Effector CD8-positive, alpha-beta T cell (primary cell): Measurements from ENCODE around the gene ALG12.

Source experiments
- DNase-seq: peaks from one replicate; lab custom pipeline; 2025; lab: John Stamatoyannopoulos, UW

Gene ALG12

DNA sequence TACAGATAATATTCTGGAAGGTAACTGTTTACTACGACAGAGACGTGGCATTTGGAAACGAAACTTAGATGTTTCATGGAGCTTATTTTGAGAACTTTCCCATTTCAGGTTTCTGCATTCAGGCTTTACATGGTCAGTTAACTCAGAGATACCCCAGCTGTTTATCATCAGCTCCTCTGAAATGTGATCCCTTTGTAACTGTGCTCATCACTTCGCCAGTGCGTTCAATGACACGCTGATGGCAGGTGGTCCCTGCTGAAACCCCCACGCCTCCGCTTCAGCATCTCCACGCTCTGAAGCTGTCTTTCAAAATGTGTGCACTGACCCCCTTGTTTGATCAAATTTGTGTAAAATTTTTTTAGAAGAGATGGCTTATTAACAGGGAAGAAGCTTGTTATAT, 30.5 kb downstream of the ALG12 start:
- no peak for DNase-seq

DNA sequence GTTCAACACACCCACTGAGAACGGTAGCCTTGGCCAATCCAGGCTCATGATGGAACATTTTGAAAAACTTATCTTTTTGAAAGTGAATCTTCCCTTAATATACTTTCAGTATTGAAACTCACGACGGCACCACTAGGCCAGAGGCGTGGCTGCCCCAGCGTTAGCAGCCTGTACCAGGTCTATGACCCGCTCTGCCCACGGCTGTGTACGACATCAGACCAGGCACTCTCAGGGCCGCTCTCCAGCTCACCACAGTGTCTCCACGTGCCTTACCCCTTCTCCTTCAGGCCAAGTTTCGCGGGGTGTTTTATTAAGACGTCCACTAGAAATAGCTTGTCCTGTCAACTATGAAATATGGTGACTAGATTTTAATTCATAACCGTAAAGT, 31.2 kb downstream of the ALG12 start:
- DNase-seq: no peak

DNA sequence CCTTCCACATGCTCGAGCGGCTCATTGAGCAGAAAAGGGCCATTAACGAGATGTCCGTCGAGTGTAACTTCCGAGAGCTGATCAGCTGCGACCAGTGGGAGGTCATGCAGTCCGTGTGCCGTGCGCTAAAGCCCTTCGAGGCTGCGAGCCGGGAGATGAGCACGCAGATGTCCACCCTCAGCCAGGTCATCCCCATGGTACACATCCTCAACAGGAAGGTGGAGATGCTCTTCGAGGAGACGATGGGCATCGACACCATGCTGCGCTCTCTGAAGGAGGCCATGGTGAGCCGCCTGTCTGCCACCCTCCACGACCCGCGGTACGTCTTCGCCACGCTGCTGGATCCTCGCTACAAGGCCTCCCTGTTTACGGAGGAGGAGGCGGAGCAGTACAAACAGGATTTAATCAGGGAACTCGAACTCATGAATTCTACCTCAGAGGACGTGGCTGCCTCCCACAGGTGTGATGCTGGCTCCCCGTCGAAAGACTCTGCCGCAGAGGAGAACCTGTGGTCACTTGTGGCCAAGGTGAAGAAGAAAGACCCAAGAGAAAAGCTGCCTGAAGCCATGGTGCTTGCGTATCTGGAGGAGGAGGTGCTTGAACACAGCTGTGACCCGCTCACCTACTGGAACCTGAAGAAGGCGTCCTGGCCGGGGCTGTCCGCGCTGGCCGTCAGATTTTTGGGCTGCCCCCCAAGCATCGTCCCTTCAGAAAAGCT, 31.7 kb downstream of the ALG12 start:
- DNase-seq: no peak

DNA sequence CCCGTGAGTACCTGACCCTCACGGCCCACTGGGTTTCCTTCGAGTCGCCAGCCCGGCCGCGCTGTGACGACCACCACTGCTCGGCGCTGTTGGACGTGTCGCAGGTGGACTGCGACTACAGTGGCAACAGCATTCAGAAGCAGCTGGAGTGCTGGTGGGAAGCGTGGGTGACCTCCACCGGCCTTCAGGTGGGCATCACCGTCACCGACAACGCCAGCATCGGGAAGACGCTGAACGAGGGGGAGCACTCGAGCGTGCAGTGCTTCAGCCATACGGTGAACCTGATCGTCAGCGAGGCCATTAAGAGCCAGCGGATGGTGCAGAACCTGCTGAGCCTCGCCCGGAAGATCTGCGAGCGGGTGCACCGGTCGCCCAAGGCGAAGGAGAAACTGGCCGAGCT, 32.4 kb downstream of the ALG12 start:
- DNase-seq: no peak

DNA sequence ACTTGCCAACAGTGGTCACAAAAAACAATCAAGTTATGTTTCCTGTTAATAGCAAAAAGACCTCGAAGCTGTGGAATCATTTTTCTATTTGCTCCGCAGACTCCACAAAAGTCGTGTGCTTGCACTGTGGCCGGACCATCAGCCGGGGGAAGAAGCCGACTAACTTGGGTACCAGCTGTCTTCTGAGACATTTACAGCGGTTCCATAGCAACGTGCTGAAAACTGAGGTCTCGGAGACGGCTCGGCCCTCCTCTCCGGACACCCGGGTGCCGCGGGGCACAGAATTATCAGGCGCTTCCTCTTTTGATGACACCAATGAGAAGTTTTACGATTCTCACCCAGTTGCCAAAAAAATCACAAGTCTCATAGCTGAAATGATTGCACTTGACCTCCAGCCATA, 33.0 kb downstream of the ALG12 start:
- DNase-seq: no peak

DNA sequence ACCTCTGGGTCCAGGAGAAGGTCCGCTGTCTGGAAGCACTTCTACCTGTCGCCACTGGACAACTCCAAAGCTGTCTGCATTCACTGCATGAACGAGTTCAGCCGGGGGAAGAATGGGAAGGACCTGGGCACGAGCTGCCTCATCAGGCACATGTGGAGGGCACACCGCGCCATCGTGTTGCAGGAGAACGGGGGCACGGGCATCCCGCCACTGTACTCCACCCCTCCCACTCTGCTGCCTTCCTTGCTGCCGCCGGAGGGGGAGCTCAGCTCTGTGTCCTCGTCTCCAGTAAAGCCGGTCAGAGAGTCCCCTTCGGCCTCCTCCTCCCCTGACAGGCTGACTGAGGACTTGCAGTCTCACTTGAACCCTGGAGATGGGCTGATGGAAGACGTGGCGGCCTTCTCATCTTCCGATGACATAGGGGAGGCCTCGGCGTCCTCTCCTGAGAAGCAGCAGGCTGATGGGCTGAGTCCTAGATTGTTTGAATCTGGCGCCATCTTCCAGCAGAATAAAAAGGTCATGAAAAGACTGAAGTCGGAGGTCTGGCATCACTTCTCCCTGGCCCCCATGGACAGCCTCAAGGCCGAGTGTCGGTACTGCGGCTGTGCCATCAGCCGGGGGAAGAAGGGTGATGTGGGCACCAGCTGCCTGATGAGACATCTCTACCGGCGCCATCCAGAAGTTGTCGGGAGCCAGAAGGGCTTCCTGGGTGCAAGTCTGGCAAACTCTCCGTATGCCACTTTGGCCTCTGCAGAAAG, 33.6 kb downstream of the ALG12 start:
- no peak for DNase-seq

DNA sequence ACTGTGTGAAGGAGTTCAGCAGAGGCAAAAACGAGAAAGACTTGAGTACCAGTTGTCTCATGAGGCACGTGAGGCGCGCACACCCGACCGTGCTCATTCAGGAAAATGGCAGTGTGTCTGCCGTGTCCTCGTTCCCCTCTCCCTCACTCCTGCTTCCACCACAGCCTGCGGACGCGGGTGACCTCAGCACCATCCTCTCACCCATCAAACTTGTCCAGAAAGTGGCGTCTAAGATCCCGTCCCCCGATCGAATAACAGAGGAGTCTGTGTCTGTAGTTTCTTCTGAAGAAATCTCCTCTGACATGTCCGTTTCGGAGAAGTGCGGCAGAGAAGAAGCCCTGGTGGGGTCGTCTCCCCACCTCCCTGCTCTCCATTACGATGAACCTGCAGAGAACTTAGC, 34.2 kb downstream of the ALG12 start:
- DNase-seq: no peak

DNA sequence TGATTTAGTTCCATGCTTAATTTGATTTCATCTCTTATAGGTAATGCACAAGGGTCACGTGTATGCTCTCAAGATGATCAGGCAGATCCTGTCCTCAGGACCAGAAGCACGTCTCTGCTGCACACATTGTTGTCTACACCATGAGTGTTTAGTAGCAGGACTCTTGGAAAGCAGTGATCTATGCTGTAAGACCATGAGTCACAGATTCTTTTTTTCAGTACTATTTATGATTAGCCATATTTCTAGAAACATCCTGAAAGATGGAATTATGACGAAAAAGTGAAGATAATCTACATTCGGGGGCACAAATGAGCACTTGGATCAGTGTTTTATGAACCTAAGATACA, 35.0 kb downstream of the ALG12 start:
- DNase-seq: no peak

DNA sequence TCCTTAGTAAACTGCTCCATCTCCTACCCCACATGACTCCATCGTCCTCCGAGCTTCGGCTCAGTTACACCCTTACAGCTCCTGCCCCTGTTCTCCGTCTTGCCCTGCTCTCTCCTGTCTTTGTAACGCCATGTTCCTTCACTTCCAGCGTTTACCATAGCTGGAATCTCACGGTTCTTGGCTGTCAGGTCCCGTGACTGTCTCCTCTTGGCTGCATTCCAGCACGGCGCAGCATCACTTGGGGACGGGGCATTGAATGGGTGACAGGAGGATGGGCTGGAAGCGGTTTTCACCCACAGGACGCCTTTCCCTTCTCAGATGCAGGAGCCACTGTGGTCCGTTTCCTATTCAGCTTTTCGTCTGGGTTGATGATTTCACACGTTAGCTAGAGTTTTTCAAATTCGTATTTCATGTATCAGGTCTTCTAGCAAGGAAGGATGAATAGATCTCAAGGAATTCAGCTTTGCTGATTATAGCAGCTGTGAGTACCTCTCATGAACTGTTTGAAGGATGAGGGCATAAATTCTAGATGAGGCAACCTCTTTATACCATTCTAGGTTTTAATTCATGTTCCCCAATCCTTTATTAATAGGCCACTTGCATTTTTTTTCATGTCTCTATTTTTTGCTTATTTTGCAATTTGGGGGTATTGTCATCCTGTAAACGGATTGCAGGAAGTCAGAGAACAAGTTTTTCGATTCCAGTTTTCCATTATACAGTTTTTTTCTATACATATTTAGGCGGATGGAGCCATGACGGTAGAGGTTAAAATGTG, 35.5 kb downstream of the ALG12 start:
- DNase-seq: no peak

DNA sequence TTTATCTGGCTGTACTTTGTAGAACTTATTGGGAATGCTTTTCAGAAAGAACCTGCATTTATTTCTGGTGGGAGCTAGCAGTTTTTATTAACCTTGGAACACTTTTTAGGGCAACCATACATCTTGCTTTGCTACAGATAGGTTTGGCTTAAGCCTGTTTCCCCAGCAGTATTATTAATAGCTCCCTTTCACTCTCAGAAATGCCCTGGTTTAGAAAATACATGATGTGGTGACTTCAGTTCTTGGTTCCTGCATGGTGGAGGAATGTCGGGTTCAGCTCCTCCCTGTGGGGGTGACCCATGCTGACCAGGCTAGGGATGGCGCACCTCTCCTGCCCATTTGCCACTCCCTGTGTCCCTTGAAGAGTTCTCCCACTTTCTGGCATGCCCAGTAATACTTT, 36.4 kb downstream of the ALG12 start:
- DNase-seq: no peak

DNA sequence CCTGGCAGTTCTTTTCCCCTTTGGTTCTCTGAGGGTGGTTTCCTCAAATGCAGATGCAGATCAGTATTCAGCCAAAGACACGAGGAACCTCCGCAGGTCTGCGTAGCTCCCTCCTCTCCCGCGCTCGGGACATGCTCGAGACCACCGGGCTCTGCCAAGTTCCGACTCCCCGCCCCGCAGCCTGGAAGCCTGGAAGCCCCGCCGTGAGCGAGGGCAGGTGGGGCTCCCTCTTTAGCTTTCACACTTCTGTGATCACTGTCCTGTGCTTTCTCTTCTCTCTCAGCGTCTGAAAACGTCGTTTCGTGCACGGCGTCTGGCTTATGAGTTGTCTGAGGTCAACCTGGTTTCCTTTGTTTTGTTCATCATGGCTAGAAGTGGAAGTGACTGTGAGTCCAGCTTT, 38.0 kb downstream of the ALG12 start:
- DNase-seq: no peak

DNA sequence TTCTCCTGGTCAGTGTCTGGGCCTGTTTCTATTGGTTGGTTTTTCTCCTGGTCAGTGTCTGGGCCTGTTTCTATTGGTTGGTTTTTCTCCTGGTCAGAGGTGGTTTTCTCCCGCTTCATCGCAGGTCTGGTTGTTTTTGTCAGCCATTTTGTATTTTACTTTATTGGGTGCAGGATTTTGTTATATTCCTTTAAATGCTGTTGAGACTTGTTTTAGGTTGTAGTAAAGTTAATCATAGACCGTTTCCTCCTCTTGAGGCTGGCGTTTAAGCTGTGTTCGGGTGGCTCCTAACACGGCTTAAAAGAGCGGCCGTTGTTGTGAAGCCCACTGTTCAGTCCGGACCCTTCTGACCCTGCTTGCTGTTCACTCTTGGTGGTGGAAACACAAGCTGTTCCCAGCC, 38.4 kb downstream of the ALG12 start:
- DNase-seq: no peak

DNA sequence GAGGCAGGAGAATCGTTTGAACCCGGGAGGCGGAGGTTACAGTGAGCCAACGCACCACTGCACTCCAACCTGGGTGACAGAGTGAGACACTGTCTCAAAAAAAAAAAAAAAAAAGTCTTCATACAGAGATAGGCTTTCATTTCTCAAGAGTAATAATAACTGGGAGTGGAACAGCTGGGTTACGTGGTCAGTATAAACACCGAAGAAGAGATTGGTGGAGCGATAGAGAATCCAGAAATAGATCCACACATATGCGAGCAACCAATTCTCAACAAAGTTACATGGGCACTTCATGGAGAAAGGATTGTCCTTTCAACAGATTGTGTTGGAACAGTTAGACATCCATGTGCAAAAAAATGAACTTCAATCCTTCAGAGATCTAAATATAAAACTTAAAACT, 40.0 kb downstream of the ALG12 start:
- DNase-seq: no peak

DNA sequence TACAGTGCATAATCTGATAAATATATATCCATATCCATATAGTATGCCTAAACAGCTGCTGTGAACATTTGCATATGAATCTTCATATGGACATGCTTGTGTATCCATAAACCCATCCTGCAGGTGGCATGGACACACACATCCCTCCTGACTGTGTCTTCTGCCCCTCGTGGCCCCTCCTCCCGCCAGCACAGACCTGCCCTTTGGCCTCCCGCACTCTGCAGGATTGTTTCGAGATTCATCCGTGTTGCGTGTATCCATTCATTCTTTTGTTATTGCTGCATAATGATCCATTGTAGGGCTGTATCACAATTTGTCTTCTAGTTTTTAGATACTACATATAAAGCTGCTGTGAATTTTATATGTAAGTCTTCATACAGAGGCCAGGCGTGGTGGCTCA, 40.6 kb downstream of the ALG12 start:
- DNase-seq: no peak

DNA sequence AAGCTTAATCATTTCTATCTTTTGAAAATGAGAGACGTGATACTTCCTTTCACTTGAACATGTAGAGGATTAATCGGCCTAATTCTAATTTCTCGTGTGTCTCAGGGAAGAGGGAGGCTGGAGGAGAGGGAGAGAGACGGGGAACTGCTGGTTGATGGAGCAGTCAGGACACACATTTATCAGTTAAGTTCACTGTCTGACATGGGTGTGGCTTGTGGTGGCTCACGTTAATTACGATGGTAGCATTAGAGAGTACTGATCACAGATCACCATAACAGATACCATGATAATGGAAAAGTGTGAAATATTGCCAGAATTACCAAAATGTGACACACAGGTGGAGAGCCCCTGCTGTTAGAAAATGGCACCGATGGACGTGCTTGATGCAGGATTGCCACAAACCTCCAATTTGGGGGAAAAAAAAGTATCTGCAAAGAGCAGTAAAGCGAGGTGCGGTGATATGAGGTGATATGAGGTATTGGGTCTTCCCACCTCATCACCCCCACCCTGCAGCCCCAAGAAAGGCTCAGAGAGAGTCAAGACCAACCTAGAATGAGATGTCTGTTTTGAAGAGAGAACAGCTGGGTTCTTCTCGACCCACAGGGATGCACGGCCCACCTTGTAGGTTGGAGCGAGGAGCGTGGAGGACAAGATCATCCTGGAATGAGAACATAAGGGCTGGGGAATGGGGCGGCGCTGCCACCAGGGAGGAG, 44.9 kb downstream of the ALG12 start:
- no peak for DNase-seq

DNA sequence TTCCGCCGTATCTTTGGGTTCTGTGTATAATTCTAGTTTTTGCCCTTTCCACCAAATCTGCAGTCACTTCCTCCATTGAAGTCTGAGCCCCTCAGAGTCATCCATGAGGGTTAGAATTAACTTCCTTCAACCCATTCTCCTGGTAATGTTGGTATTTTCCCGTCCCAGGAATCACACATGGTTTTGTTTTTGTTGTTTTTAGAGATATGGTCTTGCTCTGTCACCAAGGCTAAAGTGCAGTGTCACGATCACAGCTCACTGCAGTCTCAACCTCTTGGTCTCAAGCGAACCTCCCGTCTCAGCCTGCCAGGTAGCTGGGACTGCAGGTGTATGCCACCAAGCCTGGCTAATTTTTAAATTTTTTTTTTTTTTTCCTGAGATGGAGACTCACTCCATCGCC, 45.9 kb downstream of the ALG12 start:
- DNase-seq: no peak

DNA sequence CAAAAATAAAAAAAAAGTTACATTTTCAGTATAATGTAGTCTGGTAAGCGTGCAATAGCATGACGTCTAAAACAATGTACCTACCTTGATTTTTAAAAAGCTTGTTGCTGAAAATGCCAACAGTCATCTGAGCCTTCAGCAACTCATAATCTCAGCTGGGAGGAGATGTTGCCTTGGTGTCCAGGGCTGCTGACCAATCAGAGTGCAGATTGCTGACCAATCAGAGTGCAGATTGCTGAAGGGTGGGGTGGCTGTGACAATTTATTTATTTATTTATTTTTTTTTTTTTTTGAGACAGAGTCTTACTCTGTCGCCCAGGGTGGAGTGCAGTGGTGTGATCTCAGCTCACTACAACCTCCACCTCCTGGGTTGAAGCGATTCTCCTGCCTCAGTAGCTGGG, 46.8 kb downstream of the ALG12 start:
- no peak for DNase-seq

DNA sequence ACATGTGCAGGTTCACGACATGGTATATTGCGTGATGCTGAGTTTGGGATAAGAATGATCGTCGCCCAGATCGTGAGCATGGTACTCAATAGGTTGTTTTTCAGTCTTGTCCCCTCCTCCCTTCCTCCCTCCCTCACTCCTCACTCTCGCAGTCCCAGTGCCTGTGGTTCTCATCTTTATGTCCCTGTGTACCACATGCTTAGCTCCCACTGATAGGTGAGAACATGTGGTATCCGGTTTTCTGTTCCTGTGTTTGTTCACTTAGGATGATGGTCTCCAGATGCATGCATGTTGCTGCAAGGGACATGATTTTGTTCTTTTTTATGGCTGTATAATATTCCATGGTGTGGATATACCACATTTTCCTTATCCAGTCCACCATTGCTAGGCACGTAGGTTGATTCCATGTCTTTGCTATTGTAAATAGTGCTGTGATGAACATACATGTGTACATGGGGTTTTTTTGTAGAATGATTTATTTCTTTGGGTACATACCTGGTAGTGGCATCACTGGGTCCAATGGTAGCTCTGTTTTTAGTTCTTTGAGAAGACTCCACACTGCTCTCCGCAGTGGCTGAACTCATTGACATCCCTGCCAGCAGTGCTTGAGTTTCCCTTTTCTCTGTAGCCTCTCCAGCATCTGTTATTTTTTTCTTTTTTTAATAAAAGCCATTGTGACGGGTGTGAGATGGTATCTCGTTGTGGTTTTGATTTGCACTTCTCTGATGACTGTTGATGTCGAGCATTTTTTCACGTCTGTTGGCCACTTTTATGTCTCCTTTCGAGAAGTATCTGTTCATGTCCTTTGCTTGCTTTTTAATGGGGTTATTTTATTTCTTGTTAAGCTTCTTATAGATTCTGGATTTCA, 48.2 kb downstream of the ALG12 start:
- DNase-seq: no peak

DNA sequence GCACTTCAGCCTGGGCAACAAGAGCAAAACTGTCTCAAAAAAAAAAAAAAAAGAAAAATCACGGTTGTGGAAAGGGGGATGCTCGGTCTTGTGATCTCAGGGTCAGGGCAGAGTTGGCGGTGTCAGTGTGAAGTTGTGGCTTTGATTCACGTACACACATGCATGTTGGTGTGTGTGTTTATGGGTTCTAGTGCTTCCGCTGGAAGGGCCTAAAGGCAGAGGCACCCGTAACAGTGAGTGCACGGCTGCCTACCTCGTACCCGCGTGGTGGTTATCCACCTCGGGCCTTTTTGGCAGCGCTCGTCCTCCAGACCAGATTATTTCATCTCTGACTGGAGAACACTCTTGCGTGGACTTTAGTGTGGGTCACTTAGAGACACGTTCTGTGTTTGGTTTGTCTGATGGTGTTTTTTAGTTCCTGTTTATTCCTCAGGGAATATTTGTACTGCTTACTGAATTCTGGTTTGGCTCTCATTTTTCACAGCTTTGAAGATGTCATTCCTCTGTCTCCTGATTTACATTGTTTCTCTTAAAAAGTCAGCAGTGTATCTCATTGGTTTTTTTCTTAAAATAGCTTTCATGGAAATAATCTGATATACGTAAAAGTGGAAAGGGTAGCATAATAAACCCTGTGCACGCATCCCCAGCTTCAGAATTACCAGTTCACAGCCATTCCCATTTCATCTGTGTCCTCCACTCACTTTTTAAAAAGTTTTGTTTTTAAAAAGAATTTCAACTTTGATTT, 49.0 kb downstream of the ALG12 start:
- no peak for DNase-seq

DNA sequence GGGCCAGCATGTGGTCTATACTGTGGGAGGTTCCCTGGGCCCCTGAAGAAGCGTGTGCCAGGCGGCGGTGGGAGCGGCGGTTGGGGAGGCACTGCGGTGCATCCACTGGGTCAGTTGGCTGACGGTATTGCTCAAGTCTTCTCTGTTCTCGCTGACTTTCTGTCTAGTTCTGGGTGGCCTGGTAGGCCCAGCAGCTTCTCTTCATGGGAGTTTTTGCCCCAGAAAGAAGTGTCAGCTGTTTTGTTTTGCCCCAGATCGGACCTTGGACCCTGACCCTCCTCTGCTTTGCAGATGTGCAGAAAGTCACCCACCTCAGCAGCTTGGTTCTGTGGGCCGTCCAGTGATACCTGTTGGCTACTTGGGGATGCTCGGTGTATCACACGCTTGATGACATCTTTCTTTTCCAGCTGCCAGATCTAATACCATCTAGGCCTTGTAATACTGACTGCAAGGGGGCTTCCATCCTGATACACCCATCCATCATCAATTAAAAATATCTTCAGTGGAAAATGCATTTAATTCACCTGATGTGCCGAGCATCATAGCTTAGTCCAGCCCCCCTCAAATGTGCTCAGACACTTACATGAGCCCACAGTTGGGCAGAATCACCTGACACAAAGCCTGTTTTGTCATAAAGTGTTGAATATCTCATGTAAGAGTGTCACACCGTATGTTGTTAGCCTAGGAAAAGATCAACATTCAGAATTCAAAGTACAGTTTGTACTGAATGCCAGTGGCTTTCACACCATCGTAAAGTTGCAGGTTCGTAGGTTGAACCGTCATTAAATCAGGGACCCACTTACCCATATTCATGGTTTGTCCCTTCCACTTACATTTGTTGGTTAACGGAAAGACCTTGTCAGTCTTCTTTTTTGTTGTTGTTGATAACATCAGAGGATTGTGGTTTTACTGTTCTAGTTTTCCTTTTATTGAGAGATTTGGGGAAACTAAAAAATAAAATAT, 50.7 kb downstream of the ALG12 start:
- no peak for DNase-seq
